Endothelial cell of umbilical vein (primary cell): ENCODE measurements around the gene PLEKHG1.

Experiments
- EZH2 ChIP-seq: IDR thresholded peaks from 2 replicates; pipeline ENCODE4 v1.6.1; 2012; ENCODE audit warnings: borderline replicate concordance, low read depth, mild to moderate bottlenecking, moderate library complexity, low read length, inconsistent platforms; ENCODE audit not compliant: severe bottlenecking
- GATA2 ChIP-seq: IDR thresholded peaks from 2 replicates; pipeline ENCODE4 v1.7.0; 2011; ENCODE audit warnings: low read depth, mild to moderate bottlenecking, moderate library complexity, mixed read lengths, low read length; ENCODE audit not compliant: insufficient read length, insufficient read depth
- JUN ChIP-seq: IDR thresholded peaks from 2 replicates; pipeline ENCODE4 v1.6.1; 2011; ENCODE audit warnings: borderline replicate concordance, low read depth; ENCODE audit not compliant: insufficient read length, insufficient read depth
- MYC ChIP-seq: IDR thresholded peaks from one replicate; pipeline ENCODE4 v1.6.1; 2011; ENCODE audit warnings: mild to moderate bottlenecking, low read depth, low read length
- POLR2A ChIP-seq: IDR thresholded peaks from 2 replicates; pipeline ENCODE4 v1.6.1; 2012; ENCODE audit warnings: low read depth, mild to moderate bottlenecking, control low read depth, low read length
- POLR2AphosphoS5 ChIP-seq: IDR thresholded peaks from 2 replicates; pipeline ENCODE4 v1.6.1; 2012; ENCODE audit warnings: low read depth, mild to moderate bottlenecking, control low read depth, low read length, moderate library complexity; ENCODE audit not compliant: insufficient read depth
- TF ChIP-seq, protein P1 (sequence below), 2 donors: IDR thresholded peaks; 1 replicate in 1 of 2; 2 replicates in 1 of 2; pipeline ENCODE4 v1.5.1; 2011; ENCODE audit warnings: low read length in 2 of 2, mild to moderate bottlenecking in 2 of 2, moderate library complexity in 2 of 2, control low read depth in 1 of 2, inconsistent platforms in 1 of 2, low read depth in 1 of 2; ENCODE audit not compliant: insufficient read depth in 1 of 2; ENCODE audit errors: extremely low read depth in 1 of 2
- TF ChIP-seq, protein P2 (sequence below): IDR thresholded peaks from 2 replicates; pipeline ENCODE4 v1.6.1; 2011; ENCODE audit not compliant: insufficient read depth, insufficient read length

DNA sequence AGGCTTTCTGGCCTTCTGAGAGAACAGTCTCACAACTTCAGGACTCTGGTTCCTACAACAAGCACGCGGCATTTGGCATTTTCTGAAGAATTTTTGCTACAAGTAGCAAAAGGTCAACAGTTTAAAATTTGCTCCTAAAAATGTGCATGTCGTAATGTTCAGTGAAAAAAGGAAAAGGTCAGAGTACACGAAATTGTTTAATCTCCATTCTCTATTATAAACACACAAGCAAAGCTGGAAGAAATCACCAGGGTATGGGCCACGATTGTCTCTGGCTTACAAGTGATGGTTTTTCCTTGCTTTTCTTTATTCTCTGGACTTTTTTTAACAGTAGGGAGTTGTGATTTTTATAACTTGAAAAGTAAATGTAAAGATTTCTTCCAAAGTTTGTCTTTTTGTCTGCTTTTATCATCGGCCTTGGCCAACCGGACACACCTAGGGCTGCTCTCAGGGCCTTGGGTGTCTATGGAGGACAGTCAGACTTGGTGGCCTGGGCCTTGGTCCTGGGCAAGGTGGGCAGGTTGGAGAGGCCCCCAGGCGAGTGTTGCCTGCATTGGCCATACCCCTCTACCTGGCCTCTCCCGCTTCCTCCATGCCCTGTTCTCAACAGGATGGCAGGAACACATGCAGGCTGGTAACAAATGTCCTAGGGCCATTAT is 32.4 kb downstream of the PLEKHG1 start:
- TF ChIP-seq, protein P1, sequence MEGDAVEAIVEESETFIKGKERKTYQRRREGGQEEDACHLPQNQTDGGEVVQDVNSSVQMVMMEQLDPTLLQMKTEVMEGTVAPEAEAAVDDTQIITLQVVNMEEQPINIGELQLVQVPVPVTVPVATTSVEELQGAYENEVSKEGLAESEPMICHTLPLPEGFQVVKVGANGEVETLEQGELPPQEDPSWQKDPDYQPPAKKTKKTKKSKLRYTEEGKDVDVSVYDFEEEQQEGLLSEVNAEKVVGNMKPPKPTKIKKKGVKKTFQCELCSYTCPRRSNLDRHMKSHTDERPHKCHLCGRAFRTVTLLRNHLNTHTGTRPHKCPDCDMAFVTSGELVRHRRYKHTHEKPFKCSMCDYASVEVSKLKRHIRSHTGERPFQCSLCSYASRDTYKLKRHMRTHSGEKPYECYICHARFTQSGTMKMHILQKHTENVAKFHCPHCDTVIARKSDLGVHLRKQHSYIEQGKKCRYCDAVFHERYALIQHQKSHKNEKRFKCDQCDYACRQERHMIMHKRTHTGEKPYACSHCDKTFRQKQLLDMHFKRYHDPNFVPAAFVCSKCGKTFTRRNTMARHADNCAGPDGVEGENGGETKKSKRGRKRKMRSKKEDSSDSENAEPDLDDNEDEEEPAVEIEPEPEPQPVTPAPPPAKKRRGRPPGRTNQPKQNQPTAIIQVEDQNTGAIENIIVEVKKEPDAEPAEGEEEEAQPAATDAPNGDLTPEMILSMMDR (IDR thresholded peaks at IDR 0.05; ENCODE audit: extremely low read depth in 1 of 2, insufficient read depth in 1 of 2, low read depth in 1 of 2, low read length in 2 of 2), result no peak
- TF ChIP-seq POLR2A, result no peak
- TF ChIP-seq POLR2AphosphoS5, result no peak
- no peak for TF ChIP-seq EZH2
- TF ChIP-seq, protein P2, sequence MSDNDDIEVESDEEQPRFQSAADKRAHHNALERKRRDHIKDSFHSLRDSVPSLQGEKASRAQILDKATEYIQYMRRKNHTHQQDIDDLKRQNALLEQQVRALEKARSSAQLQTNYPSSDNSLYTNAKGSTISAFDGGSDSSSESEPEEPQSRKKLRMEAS, result no peak
- TF ChIP-seq JUN, result no peak
- TF ChIP-seq MYC, result no peak
- TF ChIP-seq GATA2, result no peak
